ENCODE measurements around the gene HSD17B7.

HSD17B7 gene

DNA sequence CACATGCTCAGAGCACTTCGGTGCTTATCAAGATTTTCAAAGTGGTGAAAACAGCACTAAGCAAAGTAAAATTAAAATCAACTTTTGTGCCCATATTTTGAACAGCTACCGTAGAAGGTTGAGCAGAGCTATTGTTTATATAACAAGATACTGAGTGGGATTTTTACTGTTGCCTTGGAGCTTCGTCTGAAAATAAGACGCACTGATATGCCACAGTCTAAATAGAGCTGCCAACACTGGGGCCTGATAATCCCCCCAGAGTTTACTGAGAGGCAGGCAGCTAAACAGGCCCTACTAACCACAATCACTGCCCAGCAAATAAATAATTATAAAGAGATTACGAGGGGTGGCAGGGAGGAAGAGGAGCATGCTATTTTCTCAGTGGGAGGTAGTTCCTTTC is 71.1 kb downstream of the HSD17B7 start:
- DNase-seq = no peak

Data from 8988T (cell line).